ENCODE results near the gene FGFRL1.

DNA sequence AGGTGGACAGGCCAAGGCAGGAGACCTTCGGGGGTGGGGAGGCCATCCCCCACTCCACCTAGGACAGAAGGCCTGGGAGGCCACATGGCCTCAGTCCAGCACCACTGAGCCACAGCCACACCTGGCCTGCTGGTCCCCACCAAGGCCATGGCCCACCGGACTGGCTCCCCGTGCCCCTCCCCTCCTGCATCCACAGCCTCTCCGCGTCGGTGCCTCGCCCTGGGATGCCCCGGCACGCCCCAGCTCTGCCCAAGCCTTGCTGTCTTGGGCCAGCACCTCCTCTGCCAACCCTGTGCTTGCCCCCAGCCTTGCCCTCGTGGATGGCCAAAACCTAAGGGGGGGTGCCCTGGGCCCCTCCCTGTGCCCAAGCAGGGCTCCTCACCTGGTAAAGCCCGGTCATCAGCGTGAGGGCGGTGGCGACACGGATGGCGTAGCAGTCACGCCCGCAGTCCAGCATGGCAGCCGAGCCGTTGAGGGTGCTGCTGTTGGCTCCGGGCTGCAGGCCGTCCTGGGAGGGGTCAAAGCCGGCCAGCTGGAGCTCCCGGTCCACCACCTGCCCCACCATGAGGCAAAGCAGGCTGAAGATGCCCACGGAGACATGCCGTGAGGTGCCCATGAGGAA lies 20.6 kb upstream of the FGFRL1 start:
- no peak for TF ChIP-seq POLR2A (IDR thresholded peaks at IDR 0.05)
- TF ChIP-seq, protein P1, sequence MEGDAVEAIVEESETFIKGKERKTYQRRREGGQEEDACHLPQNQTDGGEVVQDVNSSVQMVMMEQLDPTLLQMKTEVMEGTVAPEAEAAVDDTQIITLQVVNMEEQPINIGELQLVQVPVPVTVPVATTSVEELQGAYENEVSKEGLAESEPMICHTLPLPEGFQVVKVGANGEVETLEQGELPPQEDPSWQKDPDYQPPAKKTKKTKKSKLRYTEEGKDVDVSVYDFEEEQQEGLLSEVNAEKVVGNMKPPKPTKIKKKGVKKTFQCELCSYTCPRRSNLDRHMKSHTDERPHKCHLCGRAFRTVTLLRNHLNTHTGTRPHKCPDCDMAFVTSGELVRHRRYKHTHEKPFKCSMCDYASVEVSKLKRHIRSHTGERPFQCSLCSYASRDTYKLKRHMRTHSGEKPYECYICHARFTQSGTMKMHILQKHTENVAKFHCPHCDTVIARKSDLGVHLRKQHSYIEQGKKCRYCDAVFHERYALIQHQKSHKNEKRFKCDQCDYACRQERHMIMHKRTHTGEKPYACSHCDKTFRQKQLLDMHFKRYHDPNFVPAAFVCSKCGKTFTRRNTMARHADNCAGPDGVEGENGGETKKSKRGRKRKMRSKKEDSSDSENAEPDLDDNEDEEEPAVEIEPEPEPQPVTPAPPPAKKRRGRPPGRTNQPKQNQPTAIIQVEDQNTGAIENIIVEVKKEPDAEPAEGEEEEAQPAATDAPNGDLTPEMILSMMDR (IDR thresholded peaks at IDR 0.05): no peak

Measured in right lobe of liver (tissue), 4 donors.